Trophoblast cell (in vitro differentiated cells and primary cell): ENCODE data around the gene ARAP2.

Experiments
- DNase-seq, 2 donors: peaks; one replicate each; pipeline ENCODE4 v3.0.0-alpha.2; 2016
- H2AFZ ChIP-seq: 2 replicates; pipeline ENCODE4 v1.6.1; 2013; ENCODE audit warnings: low read length, moderate library complexity, mild to moderate bottlenecking; ENCODE audit not compliant: insufficient read depth, poor library complexity
- H2AK5ac ChIP-seq: 2 replicates; pipeline ENCODE4 v1.6.1; 2013; ENCODE audit warnings: mild to moderate bottlenecking, low read length
- H2BK120ac ChIP-seq: 2 replicates; pipeline ENCODE4 v1.6.1; 2013; ENCODE audit warnings: low read length, mild to moderate bottlenecking, moderate library complexity; ENCODE audit not compliant: insufficient read depth, poor library complexity
- H2BK12ac ChIP-seq: 2 replicates; pipeline ENCODE4 v1.6.1; 2013; ENCODE audit warnings: mild to moderate bottlenecking, low read length, moderate library complexity
- H2BK5ac ChIP-seq: 2 replicates; pipeline ENCODE4 v1.6.1; 2013; ENCODE audit warnings: low read length, low read depth, moderate library complexity, mild to moderate bottlenecking; ENCODE audit not compliant: poor library complexity
- H3K14ac ChIP-seq: 2 replicates; pipeline ENCODE4 v1.6.1; 2013; ENCODE audit warnings: mild to moderate bottlenecking, low read length
- H3K18ac ChIP-seq: 2 replicates; pipeline ENCODE4 v1.6.1; 2013; ENCODE audit warnings: mild to moderate bottlenecking, low read length
- H3K23ac ChIP-seq: 2 replicates; pipeline ENCODE4 v1.6.1; 2013; ENCODE audit warnings: low read length
- H3K27ac ChIP-seq: 2 replicates; pipeline ENCODE4 v1.5.1; 2013; ENCODE audit warnings: low read depth, mild to moderate bottlenecking, inconsistent platforms, low read length, moderate library complexity
- H3K27me3 ChIP-seq: 2 replicates; pipeline ENCODE4 v1.6.1; 2013; ENCODE audit warnings: inconsistent platforms, mild to moderate bottlenecking, low read length, moderate library complexity; ENCODE audit not compliant: insufficient read depth
- H3K36me3 ChIP-seq, 2 experiments: 1 replicate in 1 of 2; 2 replicates in 1 of 2; pipeline ENCODE4 v1.6.1; 2013; ENCODE audit warnings: low read length in 2 of 2, mild to moderate bottlenecking in 2 of 2, moderate library complexity in 1 of 2; ENCODE audit not compliant: insufficient read depth in 2 of 2, control insufficient read depth in 1 of 2
- H3K4ac ChIP-seq: 2 replicates; pipeline ENCODE4 v1.6.1; 2013; ENCODE audit warnings: low read depth, mild to moderate bottlenecking, low read length, moderate library complexity
- H3K4me1 ChIP-seq, 2 experiments: 1 replicate in 1 of 2; 2 replicates in 1 of 2; pipeline ENCODE4 v1.6.1; 2013; ENCODE audit warnings: low read length in 2 of 2, mild to moderate bottlenecking in 2 of 2, moderate library complexity in 1 of 2; ENCODE audit not compliant: insufficient read depth in 2 of 2, control insufficient read depth in 1 of 2
- H3K4me2 ChIP-seq: 2 replicates; pipeline ENCODE4 v1.6.1; 2013; ENCODE audit warnings: inconsistent platforms, mild to moderate bottlenecking, low read length, moderate library complexity
- H3K4me3 ChIP-seq: 2 replicates; pipeline ENCODE4 v1.5.1; 2013; ENCODE audit warnings: mild to moderate bottlenecking, low read depth, low read length, inconsistent platforms
- H3K79me1 ChIP-seq: one replicate; pipeline ENCODE4 v1.6.1; 2013; ENCODE audit warnings: low read length
- H3K79me2 ChIP-seq: 2 replicates; pipeline ENCODE4 v1.6.1; 2013; ENCODE audit warnings: low read length, mild to moderate bottlenecking; ENCODE audit not compliant: control insufficient read depth, insufficient read depth, poor library complexity
- H3K9ac ChIP-seq: 2 replicates; pipeline ENCODE4 v1.6.1; 2013; ENCODE audit warnings: mild to moderate bottlenecking, low read length
- H3K9me3 ChIP-seq: 2 replicates; pipeline ENCODE4 v1.6.1; 2013; ENCODE audit warnings: low read depth, mild to moderate bottlenecking, control low read depth, inconsistent platforms, low read length; ENCODE audit not compliant: insufficient read depth
- H4K12ac ChIP-seq: 2 replicates; pipeline ENCODE4 v1.6.1; 2013; ENCODE audit warnings: low read depth, mild to moderate bottlenecking, low read length, moderate library complexity
- H4K8ac ChIP-seq: 2 replicates; pipeline ENCODE4 v1.6.1; 2013; ENCODE audit warnings: low read depth, mild to moderate bottlenecking, low read length, moderate library complexity
- H4K91ac ChIP-seq: one replicate; pipeline ENCODE4 v1.6.1; 2013; ENCODE audit warnings: low read depth, mild to moderate bottlenecking, low read length, moderate library complexity
- WGBS: extraction: QIAGEN DNeasy Blood & Tissue Kit; methylation state at CpG from one replicate; pipeline ENCODE4 v1.1.7; 2013; ENCODE audit warnings: missing lambda C conversion rate; ENCODE audit not compliant: insufficient read length, insufficient coverage; ENCODE audit errors: extremely low coverage; 5-methylcytosine and 5-hydroxymethylcytosine counted together

Gene ARAP2

DNA sequence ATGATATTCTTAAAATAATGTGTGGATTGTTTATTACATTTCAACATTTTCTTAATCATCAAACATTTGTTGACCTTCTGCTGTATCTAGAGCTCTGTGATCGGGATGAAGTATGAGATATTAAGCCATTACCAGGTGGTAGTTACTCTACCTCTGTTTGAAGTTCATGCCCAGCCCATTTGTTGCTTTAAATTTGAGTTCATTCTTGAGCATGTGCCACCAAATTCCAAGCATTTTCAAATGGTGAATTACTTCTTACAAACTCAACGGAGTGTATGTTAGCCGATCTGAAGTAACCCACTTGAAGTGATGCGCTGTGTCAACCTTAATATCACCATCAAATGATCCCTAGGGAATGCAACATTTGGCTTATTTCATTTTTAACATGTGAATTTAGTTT, 29.8 kb upstream of the ARAP2 start:
- Histone ChIP-seq H2BK12ac (no peak overlapping the region), H3K4me3 (no peak overlapping the region), H2BK120ac (no peak overlapping the region), H2AFZ (no peak overlapping the region), H3K4ac (no peak overlapping the region), H3K4me2 (no peak overlapping the region), H2AK5ac (no peak overlapping the region), H4K91ac (no peak overlapping the region), H4K8ac (no peak overlapping the region), H3K27ac (no peak overlapping the region), H3K4me1 (no peaks in the 10 kb centered on the region), H3K14ac (no peak overlapping the region), H3K18ac (no peak overlapping the region), H3K9me3 (no peaks in the 10 kb centered on the region), H3K79me1 (no peaks in the 10 kb centered on the region), H3K36me3 (no peaks in the 10 kb centered on the region), H3K27me3 (no peaks in the 10 kb centered on the region), H4K12ac (no peak overlapping the region), H3K9ac (no peak overlapping the region), H3K79me2 (no peaks in the 10 kb centered on the region), H3K23ac (no peak overlapping the region), H2BK5ac (no peak overlapping the region)
- DNase-seq, result no peak
- no CpG with 5 or more reads among the region's 4 CpGs for WGBS

DNA sequence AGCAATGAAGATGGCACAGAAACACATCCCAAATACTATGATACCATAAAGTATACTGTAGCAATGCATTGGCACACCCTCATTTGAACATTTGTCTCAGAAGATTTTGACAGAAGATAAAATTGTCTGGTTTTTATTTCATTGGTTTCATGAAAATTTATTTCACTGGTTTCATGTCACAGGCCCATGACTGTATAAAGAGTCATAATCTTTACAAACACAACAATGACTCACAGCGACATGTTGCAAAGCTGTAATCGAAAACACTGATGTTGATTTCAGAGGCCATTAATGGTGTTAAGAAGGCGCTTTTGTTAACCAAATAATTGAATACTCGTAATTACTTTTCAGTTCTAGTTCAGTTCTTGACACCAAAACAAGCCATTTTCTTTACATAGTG, 29.0 kb upstream of the ARAP2 start:
- Histone ChIP-seq H3K36me3 (no peaks in the 10 kb centered on the region), H2BK12ac (no peak overlapping the region), H3K9ac (no peak overlapping the region), H3K18ac (no peak overlapping the region), H3K4me1 (no peaks in the 10 kb centered on the region), H3K4me3 (no peak overlapping the region), H3K27me3 (no peaks in the 10 kb centered on the region), H3K23ac (no peak overlapping the region), H3K79me1 (no peaks in the 10 kb centered on the region), H3K4me2 (no peak overlapping the region), H2AK5ac (no peak overlapping the region), H3K79me2 (no peaks in the 10 kb centered on the region), H4K12ac (no peak overlapping the region), H3K4ac (no peak overlapping the region), H3K9me3 (no peaks in the 10 kb centered on the region), H2BK5ac (no peak overlapping the region), H4K8ac (no peak overlapping the region), H3K14ac (no peak overlapping the region), H4K91ac (no peak overlapping the region), H3K27ac (no peak overlapping the region), H2AFZ (no peak overlapping the region), H2BK120ac (no peak overlapping the region)
- no CpG with 5 or more reads among the region's 4 CpGs for WGBS
- no peak for DNase-seq

DNA sequence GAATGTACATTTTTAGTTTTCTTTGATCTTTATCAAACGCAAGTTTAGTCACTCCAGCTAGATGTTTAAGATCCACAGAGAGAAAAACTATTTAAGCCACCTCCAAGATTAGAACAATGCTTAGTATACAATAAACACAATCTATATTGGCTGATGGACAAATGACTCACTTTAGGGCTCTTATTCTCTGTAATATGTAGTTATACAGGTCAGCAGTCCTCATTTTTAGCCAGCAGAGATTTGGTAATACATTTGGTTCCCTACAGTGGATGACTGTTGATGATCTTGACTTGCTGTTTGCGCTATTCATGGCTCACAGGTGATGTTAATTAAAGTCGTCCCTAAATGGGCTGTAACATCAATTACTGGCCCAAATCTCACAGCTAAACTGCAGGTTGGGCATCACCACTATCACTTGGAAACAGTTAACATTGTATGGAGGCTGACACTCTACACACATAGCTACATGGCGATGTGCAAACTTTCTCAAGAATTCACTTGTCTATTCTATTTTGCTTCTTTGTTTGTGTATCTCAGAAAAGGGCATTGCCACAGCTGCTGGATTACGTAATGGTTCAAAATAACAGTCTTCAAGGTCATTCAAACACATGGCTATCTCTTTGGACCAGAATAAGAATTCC, 25.3 kb upstream of the ARAP2 start:
- Histone ChIP-seq H4K12ac (no peak overlapping the region), H2BK5ac (no peak overlapping the region), H2AK5ac (no peak overlapping the region), H4K8ac (no peak overlapping the region), H3K27me3 (no peaks in the 10 kb centered on the region), H3K4me3 (no peak overlapping the region), H3K79me1 (no peaks in the 10 kb centered on the region), H3K9me3 (no peaks in the 10 kb centered on the region), H3K18ac (no peak overlapping the region), H2AFZ (no peak overlapping the region), H3K4me1 (no peaks in the 10 kb centered on the region), H3K79me2 (no peaks in the 10 kb centered on the region), H3K9ac (no peak overlapping the region), H3K4ac (no peak overlapping the region), H3K23ac (no peak overlapping the region), H3K36me3 (no peaks in the 10 kb centered on the region), H3K14ac (no peak overlapping the region), H2BK120ac (no peak overlapping the region), H4K91ac (no peak overlapping the region), H3K27ac (no peak overlapping the region), H2BK12ac (no peak overlapping the region), H3K4me2 (no peak overlapping the region)
- no CpG with 5 or more reads among the region's 5 CpGs for WGBS
- no peak for DNase-seq

DNA sequence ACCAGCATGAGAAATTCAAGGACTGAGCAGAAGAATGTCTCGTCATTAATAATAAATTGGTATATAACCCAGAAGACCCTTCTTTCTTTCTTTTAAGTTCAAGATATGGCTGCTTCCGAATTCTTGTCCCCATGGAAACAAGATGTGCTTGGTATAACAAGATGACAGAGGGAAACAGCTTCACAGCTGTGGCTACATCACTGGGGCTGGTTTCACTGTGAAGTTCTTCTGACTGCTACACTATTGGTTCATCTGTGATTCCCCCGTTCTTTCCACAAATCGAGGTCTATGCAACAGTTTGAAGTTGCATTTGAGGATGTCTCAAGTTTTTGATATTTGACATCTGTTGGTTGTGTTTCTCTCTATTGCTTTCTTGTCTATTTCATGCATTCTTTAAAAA, 24.8 kb upstream of the ARAP2 start:
- Histone ChIP-seq H3K79me1 (no peaks in the 10 kb centered on the region), H3K36me3 (no peaks in the 10 kb centered on the region), H3K27ac (no peak overlapping the region), H2BK5ac (no peak overlapping the region), H2BK120ac (no peak overlapping the region), H3K79me2 (no peaks in the 10 kb centered on the region), H4K12ac (no peak overlapping the region), H4K8ac (no peak overlapping the region), H4K91ac (no peak overlapping the region), H3K9ac (no peak overlapping the region), H3K4ac (no peak overlapping the region), H3K18ac (no peak overlapping the region), H2AK5ac (no peak overlapping the region), H2BK12ac (no peak overlapping the region), H3K9me3 (no peaks in the 10 kb centered on the region), H3K4me3 (no peak overlapping the region), H3K27me3 (no peaks in the 10 kb centered on the region), H2AFZ (no peak overlapping the region), H3K4me2 (no peak overlapping the region), H3K4me1 (no peaks in the 10 kb centered on the region), H3K23ac (no peak overlapping the region), H3K14ac (no peak overlapping the region)
- no peak for DNase-seq
- no CpG with 5 or more reads among the region's 4 CpGs for WGBS
